ENCODE results near the gene FGFR3.

DNA sequence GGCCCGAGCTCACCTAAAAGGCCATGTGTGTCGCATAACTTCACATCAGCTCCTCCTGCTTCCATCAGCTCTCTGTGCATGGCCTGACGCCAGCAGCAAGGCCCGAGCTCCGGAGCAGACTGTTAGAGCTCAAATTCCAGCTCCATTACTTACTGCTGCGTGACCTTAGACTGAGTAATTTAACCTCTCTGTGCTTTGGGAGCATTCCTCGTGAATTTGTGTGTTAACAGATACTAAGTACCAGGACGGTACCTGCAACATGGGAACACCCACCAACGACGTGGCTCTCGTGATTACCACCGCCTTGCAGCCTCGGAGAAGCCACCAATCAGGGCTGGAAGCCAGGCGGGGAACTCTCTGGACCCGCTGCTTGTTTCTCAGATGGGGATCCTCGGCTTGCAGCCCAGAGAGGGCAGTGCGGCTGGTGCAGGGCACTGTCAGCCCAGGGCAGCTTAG lies 49.9 kb downstream of the FGFR3 start:
- no peak for TF ChIP-seq EZH2 (IDR thresholded peaks at IDR 0.05; ENCODE audit: insufficient read depth, poor library complexity, severe bottlenecking)
- no peak for TF ChIP-seq EZH2phosphoT487 (IDR thresholded peaks at IDR 0.05; ENCODE audit: insufficient read depth, low read depth)
